Endothelial cell of umbilical vein (primary cell): ENCODE measurements around the gene ACADSB.

Source experiments
- CTCF ChIP-seq, 2 donors: IDR thresholded peaks; 1 replicate in 1 of 2; 2 replicates in 1 of 2; pipeline ENCODE4 v1.5.1; 2011; ENCODE audit warnings: low read length in 2 of 2, mild to moderate bottlenecking in 2 of 2, moderate library complexity in 2 of 2, control low read depth in 1 of 2, inconsistent platforms in 1 of 2, low read depth in 1 of 2; ENCODE audit not compliant: insufficient read depth in 1 of 2; ENCODE audit errors: extremely low read depth in 1 of 2
- FOS ChIP-seq: IDR thresholded peaks from 2 replicates; pipeline ENCODE4 v1.6.1; 2011; ENCODE audit warnings: mild to moderate bottlenecking, low read length, moderate library complexity, borderline replicate concordance; ENCODE audit not compliant: insufficient read depth
- MAX ChIP-seq: IDR thresholded peaks from 2 replicates; pipeline ENCODE4 v1.6.1; 2011; ENCODE audit not compliant: insufficient read depth, insufficient read length

GRCh38 chr10:123019941-123020703 is 11.3 kb downstream of the ACADSB start:
- no peak for TF ChIP-seq FOS
- no peak for TF ChIP-seq MAX
- no peak for TF ChIP-seq CTCF (IDR thresholded peaks at IDR 0.05; ENCODE audit: extremely low read depth in 1 of 2, insufficient read depth in 1 of 2, low read depth in 1 of 2, low read length in 2 of 2)
